GM19043 (cell line): ENCODE data around the gene ACSM2A.
"Not testable (repeated sequence)": the region's sequence is repeated elsewhere in the genome, so short reads cannot be mapped to it uniquely, and the experiment has no call there.

Experiments
- ATAC-seq: cut with Tn5 transposase; IDR thresholded peaks from one replicate; pipeline ENCODE4 v1.9.1; 2021; ENCODE audit warnings: low read depth; ENCODE audit not compliant: unreplicated experiment

ACSM2A gene

GRCh38 chr16:20446652-20447393 lies 4.5 kb upstream of the ACSM2A start:
- not testable (repeated sequence) for ATAC-seq

GRCh38 chr16:20453633-20454032 lies 2.3 kb downstream of the ACSM2A start:
- ATAC-seq: not testable (repeated sequence)

GRCh38 chr16:20459227-20459626 lies 7.9 kb downstream of the ACSM2A start:
- not testable (repeated sequence) for ATAC-seq

GRCh38 chr16:20460313-20460712 lies 9.0 kb downstream of the ACSM2A start:
- ATAC-seq: not testable (repeated sequence)

- ATAC-seq: not testable (repeated sequence)
Observed at GRCh38 chr16:20468954-20469353, 17.6 kb downstream of the ACSM2A start.

- not testable (repeated sequence) for ATAC-seq
Observed at GRCh38 chr16:20469930-20470329, 18.6 kb downstream of the ACSM2A start.

- ATAC-seq: not testable (repeated sequence)
Observed at GRCh38 chr16:20470732-20471131, 19.4 kb downstream of the ACSM2A start.

GRCh38 chr16:20477188-20477744 lies 25.9 kb downstream of the ACSM2A start:
- not testable (repeated sequence) for ATAC-seq

- ATAC-seq: not testable (repeated sequence)
Observed at GRCh38 chr16:20483989-20484388, 32.7 kb downstream of the ACSM2A start.

- no peak for ATAC-seq
Observed at GRCh38 chr16:20484726-20485125, 33.4 kb downstream of the ACSM2A start.

- ATAC-seq: no peak
Observed at GRCh38 chr16:20485408-20485807, 34.1 kb downstream of the ACSM2A start.

GRCh38 chr16:20490994-20491393 lies 39.7 kb downstream of the ACSM2A start:
- ATAC-seq: not testable (repeated sequence)

- ATAC-seq: not testable (repeated sequence)
Observed at GRCh38 chr16:20491448-20491847, 40.1 kb downstream of the ACSM2A start.

- no peak for ATAC-seq
Observed at GRCh38 chr16:20504418-20504817, 53.1 kb downstream of the ACSM2A start.

- no peak for ATAC-seq
Observed at GRCh38 chr16:20507280-20507679, 56.0 kb downstream of the ACSM2A start.

GRCh38 chr16:20510323-20510722 lies 59.0 kb downstream of the ACSM2A start:
- no peak for ATAC-seq

- no peak for ATAC-seq
Observed at GRCh38 chr16:20515688-20516090, 64.4 kb downstream of the ACSM2A start.

GRCh38 chr16:20517149-20517548 lies 65.8 kb downstream of the ACSM2A start:
- ATAC-seq: no peak

GRCh38 chr16:20519231-20519630 lies 67.9 kb downstream of the ACSM2A start:
- ATAC-seq: no peak

- ATAC-seq: no peak
Observed at GRCh38 chr16:20520103-20520502, 68.8 kb downstream of the ACSM2A start.

GRCh38 chr16:20531795-20532194 lies 80.5 kb downstream of the ACSM2A start:
- not testable (repeated sequence) for ATAC-seq

GRCh38 chr16:20532284-20532792 lies 81.0 kb downstream of the ACSM2A start:
- not testable (repeated sequence) for ATAC-seq
